ENCODE measurements around the gene REPS1. TPM values are rescaled to one million over a fixed set of nuclear protein-coding genes. Genes with fewer than 3 reads are reported as not detected.

The REPS1 gene
- total RNA-seq, 1 experiment from 2014 or later: 63.4 TPM

GRCh38 chr6:138857775-138858174, 130.3 kb downstream of the REPS1 start:
- intact Hi-C loops (cut with micrococcal nuclease; ENCODE audit: unreplicated experiment): no loop called here
- no peaks in the 10 kb centered on the region for H3K4me1 ChIP-seq (ENCODE audit: insufficient read depth, low read length, poor library complexity, severe bottlenecking)
- CTCF ChIA-PET: no interaction called here
- no peak overlapping the region for H3K4me3 ChIP-seq (ENCODE audit: low read depth, low read length, poor library complexity, severe bottlenecking)
- H3K27me3 ChIP-seq (replicated peaks; ENCODE audit: insufficient read depth, low read depth, low read length, poor library complexity): peaks cover 12% of the 10 kb centered on the region
- H3K9me3 ChIP-seq (ENCODE audit: low read depth, low read length, poor library complexity, severe bottlenecking): no peaks in the 10 kb centered on the region
- no peaks in the 10 kb centered on the region for H3K36me3 ChIP-seq (ENCODE audit: insufficient read depth, low read length, poor library complexity, severe bottlenecking)
- TF ChIP-seq EZH2 (IDR thresholded peaks at IDR 0.05; ENCODE audit: borderline replicate concordance, low read depth, low read length, poor library complexity, severe bottlenecking): no peak
- no peak for TF ChIP-seq CTCF (conservative IDR thresholded peaks at IDR 0.05; ENCODE audit: low read depth, low read length)
- no TSS peak for BruUV-seq (replicated peaks)
- no peak for DNase-seq (ENCODE audit: low spot score)
- POLR2A ChIA-PET (ENCODE audit: low non-redundant PET): no interaction called here
- no peak overlapping the region for H3K27ac ChIP-seq (ENCODE audit: low read depth, low read length, poor library complexity, severe bottlenecking)

- Histone ChIP-seq H3K4me1 (ENCODE audit: insufficient read depth, low read length, poor library complexity, severe bottlenecking) (no peaks in the 10 kb centered on the region), H3K27me3 (replicated peaks; ENCODE audit: insufficient read depth, low read depth, low read length, poor library complexity) (peaks cover 12% of the 10 kb centered on the region), H3K36me3 (ENCODE audit: insufficient read depth, low read length, poor library complexity, severe bottlenecking) (no peaks in the 10 kb centered on the region), H3K4me3 (ENCODE audit: low read depth, low read length, poor library complexity, severe bottlenecking) (no peak overlapping the region), H3K27ac (ENCODE audit: low read depth, low read length, poor library complexity, severe bottlenecking) (no peak overlapping the region), H3K9me3 (ENCODE audit: low read depth, low read length, poor library complexity, severe bottlenecking) (no peaks in the 10 kb centered on the region)
- intact Hi-C loops (cut with micrococcal nuclease; ENCODE audit: unreplicated experiment): no loop called here
- TF ChIP-seq CTCF (conservative IDR thresholded peaks at IDR 0.05; ENCODE audit: low read depth, low read length): no peak
- TF ChIP-seq EZH2 (IDR thresholded peaks at IDR 0.05; ENCODE audit: borderline replicate concordance, low read depth, low read length, poor library complexity, severe bottlenecking): no peak
- no TSS peak for BruUV-seq (replicated peaks)
- ChIA-PET POLR2A (ENCODE audit: low non-redundant PET) (no interaction called here), CTCF (no interaction called here)
- DNase-seq (ENCODE audit: low spot score): no peak
These were observed 131.4 kb downstream of the REPS1 start for GRCh38 chr6:138856654-138857053.

Other genes starting within 250 kb of the REPS1 start
- 9.8 and 12.3 TPM in 2 replicates for gene CCDC28A, start 214.5 kb downstream of the REPS1 start, total RNA-seq (2021)
- gene ECT2L, start 192.2 kb downstream of the REPS1 start, total RNA-seq (2021): not detected in 2 replicates
- 65.9 and 98.5 TPM in 2 replicates for gene ABRACL, start 40.5 kb upstream of the REPS1 start, total RNA-seq (2021)
- gene HECA, start 146.8 kb upstream of the REPS1 start, total RNA-seq (2021): 14.3 and 15.3 TPM in 2 replicates